ENCODE results near the gene CELSR1.
"Not testable (repeated sequence)": the region's sequence is repeated elsewhere in the genome, so short reads cannot be mapped to it uniquely, and the experiment has no call there.

Gene CELSR1

GRCh38 chr22:46479046-46479445, 58.4 kb downstream of the CELSR1 start:
- DNase-seq: no peak

DNA sequence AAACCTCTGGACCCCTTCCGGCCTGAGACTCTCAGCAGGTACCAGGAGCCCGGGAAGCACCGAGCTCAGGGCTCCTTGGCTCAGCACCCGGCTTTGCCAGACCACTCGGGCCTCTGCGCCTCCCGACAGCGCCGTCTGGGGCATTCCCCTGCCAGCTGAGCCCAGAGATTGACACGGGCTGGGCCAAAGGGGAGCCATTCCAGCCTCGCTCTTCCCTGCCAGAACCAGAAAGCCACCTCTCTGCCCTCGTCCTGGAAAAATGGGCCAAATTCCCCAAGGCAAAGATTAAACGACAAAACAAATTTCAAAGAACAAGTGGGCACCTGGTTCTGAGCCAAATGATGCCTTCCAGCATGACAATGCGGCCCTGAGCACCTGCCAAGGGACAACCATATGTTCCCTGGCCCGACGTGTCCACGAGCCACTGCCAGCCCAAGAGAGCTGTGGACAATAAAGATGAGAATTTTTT, 59.3 kb downstream of the CELSR1 start:
- no peak for DNase-seq

GRCh38 chr22:46476547-46476941, 60.9 kb downstream of the CELSR1 start:
- DNase-seq: no peak

DNA sequence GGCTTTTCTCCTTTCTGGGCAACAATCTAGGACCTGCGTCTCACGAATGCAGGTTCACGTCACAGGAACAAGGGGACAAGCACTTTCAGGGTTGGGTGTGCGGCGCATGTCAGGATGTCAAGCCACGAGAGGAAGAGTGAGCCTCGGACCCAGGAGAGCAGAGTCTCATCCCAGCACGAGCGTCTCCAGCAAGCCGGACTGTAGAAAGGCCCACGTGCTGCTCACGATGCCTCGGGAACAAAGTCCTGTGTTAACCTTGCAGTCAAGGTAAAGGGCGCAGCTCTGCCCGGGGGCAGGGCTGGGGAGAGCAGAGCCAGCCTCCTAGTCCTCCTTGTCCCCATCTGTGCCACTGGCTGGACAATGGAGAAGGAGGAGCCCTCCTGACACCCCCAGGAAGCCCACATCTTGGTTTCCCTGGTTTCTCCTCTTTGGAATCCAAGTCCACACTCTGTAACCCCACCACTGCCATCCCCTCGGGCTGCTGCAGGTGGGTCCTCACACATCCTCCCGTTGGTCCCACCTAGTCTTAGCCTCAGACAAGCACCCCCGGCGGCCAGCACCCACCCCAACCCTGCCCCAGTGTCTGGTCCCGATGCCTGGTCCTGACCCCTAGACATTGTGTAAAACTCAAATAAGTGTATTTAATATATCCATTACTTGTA, 63.4 kb downstream of the CELSR1 start:
- DNase-seq: no peak

DNA sequence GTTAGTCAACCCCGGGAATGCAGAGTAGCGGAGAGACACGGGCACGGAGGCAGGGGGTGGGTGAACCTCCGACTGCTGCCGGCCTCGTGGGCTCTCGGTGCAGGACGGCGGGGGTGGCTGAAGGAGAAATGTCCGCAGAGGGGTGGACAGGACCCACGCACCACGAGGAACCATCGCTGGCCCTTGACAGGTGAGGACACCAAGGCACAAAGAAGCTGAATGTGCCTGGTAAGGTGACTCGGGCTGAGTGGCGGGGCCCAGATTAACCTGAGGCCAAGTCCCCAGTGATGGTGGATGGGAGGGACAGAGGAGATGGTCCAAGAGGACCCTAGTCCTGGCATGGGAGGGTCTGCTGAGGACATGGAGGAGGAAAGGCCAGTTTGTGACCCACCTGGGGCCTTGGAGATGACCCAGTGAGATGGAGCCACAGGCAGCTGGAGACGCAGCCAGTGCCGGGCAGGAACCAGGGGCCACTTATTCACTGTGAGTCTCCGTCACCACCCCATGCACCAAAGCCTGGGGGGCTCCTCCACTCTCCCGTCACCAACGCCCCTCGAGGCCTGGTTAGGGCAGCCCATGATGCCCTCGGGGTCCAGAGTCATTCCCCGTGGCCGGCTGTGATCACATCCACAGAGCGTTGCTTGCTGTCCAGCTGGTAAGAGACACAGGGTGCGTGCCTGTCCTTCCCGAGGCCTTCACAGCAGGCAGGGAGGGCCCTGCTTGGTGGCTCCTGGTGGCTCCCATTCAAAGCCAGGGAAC, 64.2 kb downstream of the CELSR1 start:
- DNase-seq: no peak

- no peak for DNase-seq
Observed at GRCh38 chr22:46472722-46473016, 64.8 kb downstream of the CELSR1 start.

GRCh38 chr22:46471901-46472721, 65.3 kb downstream of the CELSR1 start:
- no peak for DNase-seq

- not testable (repeated sequence) for DNase-seq
Observed at GRCh38 chr22:46471330-46471729, 66.1 kb downstream of the CELSR1 start.

GRCh38 chr22:46469711-46470110, 67.7 kb downstream of the CELSR1 start:
- DNase-seq: no peak

GRCh38 chr22:46467006-46467405, 70.4 kb downstream of the CELSR1 start:
- DNase-seq: no peak

DNA sequence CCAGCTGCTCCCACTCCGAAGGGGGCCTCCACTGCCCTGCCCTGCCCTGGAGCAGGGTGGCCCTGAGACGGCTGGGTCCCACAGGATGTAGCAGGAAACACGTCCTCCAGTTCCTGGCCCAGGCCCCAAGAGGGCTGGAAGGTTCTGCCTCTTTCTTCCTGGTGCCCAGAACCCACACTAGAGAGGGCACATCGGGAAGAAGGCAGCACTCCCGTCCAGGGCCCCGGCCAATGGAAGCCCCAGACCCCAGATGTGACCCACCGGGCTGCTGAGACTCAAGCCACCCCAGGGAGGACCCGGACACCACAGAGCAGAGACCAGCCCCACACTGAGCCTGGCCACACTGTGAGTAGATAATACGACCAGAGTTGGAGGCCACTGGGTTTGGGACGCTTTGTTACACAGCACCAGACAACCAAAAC, 71.2 kb downstream of the CELSR1 start:
- no peak for DNase-seq

- no peak for DNase-seq
Observed at GRCh38 chr22:46465793-46466192, 71.6 kb downstream of the CELSR1 start.

DNA sequence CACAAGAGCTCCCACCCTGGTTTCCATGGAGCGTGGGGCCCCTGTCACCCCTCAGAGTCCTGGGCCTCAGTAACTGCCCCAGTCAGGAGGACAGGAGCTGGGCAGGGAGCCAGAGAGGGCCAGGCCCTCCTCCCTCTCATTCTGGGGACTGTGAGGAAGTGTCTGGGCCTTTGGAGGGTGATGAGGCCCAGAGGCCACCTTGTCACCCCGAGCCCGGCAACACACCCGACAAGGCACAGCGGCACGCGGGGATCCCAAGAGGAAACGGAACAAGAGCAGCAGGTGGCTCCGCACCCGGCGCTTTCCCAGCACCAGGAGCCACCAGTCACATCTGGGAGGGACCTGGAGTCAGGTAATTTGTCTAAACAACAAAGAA, 72.1 kb downstream of the CELSR1 start:
- DNase-seq: no peak

DNA sequence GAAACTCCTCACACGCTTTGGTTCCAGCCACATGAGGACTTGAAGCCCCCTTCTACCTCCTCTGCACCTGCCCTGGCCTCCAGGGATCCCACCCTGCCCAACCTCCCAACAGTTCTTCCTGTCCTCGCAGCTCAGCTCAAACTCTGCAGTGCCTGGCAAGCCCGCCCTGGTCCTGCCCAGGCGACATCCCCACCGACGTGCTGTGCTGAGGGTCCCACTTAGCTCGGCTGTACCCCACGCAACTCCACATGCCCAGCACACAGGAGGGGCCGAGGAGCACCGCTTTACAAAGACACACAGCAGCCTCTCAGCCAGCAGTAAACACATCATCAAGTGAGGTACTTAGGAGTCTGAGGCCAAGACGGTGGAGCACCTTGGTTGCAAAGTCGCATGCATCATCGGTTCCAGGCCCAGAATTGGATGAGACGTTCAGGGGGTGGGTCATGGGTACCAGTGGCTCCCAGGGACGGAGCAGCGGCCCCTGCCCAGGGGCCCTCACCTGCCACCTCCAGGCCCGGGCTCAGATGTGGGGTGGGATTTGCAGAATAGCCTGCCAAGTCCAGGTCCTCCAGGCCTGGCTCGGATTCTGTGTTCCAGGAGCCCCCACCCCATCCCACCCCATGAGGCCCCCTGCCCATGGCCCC, 72.6 kb downstream of the CELSR1 start:
- no peak for DNase-seq

GRCh38 chr22:46464296-46464695, 73.1 kb downstream of the CELSR1 start:
- no peak for DNase-seq

GRCh38 chr22:46463435-46464227, 73.8 kb downstream of the CELSR1 start:
- no peak for DNase-seq

GRCh38 chr22:46462726-46463371, 74.6 kb downstream of the CELSR1 start:
- no peak for DNase-seq

GRCh38 chr22:46461566-46462180, 75.7 kb downstream of the CELSR1 start:
- no peak for DNase-seq

- no peak for DNase-seq
Observed at GRCh38 chr22:46460857-46461256, 76.6 kb downstream of the CELSR1 start.

DNA sequence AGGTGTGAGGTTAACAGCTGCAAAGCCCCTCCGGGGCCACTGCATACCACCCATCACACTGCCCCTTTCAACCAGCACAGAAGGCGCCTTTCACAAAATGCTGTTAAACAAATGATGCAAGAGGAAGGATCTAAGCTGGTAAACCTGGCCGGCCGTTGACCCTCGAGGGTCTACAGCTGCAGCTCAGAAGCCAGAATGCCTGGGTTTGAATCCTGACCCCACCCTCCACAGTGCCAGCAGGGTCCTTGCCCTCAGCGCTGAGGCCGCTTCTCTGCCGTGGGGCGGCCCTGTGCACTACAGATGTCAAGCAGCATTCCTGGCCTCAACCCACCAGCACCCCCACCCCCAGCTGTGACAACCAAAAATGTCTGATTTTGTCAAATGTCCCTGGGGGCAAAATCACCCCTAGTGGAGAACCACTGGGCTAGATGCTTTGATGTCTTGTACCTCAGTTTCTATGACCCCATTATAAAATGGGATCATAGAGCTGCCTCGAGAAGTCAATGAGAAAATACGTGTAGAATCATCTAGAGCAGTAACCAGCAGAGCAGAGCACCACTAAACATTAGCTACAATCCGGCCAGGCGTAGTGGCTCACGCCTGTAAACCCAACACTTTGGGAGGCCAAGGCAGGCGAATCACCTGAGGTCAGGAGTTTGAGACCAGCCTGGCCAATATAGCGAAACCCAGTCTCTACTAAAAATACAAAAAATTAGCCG, 77.9 kb downstream of the CELSR1 start:
- DNase-seq: no peak

- DNase-seq: no peak
Observed at GRCh38 chr22:46458525-46458924, 78.9 kb downstream of the CELSR1 start.

Measured in cortex of kidney (tissue), 1 donor.